Esophagus muscularis mucosa (tissue), 4 donors: ENCODE measurements around the gene C12orf76. TPM values are rescaled to one million over a fixed set of nuclear protein-coding genes. Genes with fewer than 3 reads are reported as not detected.
"Not testable (repeated sequence)": the region's sequence is repeated elsewhere in the genome, so short reads cannot be mapped to it uniquely, and the experiment has no call there.

Source experiments
- DNase-seq: peaks from one replicate; pipeline ENCODE4 v3.0.0-alpha.2; 2017; ENCODE audit errors: extremely low spot score
- H3K27ac ChIP-seq, 4 donors: fragments of 200-600 bp; sonication (generic); replicated peaks in 1 of 4; 1 replicate in 3 of 4; 2 replicates in 1 of 4; pipeline ENCODE4 v1.5.1; 2016 to 2019; ENCODE audit warnings: mild to moderate bottlenecking in 1 of 4
- H3K27me3 ChIP-seq, 4 donors: fragments of 200-600 bp; sonication (generic); one replicate each; pipeline versions ENCODE4 v1.5.1 to v1.6.0; 2016 to 2019
- H3K36me3 ChIP-seq, 4 donors: fragments of 200-600 bp; sonication (generic); one replicate each; pipeline ENCODE4 v1.5.1; 2016 to 2019
- H3K4me1 ChIP-seq, 4 donors: fragments of 200-600 bp; sonication (generic); one replicate each; pipeline ENCODE4 v1.5.1; 2016 to 2019
- H3K4me3 ChIP-seq, 4 donors: fragments of 200-600 bp; sonication (generic); 1 replicate in 2 of 4; 2 replicates in 2 of 4; pipeline ENCODE4 v1.5.1; 2016 to 2019; ENCODE audit warnings: mild to moderate bottlenecking in 4 of 4, moderate library complexity in 1 of 4
- H3K9me3 ChIP-seq, 4 donors: fragments of 200-600 bp; sonication (generic); 1 replicate in 3 of 4; 2 replicates in 1 of 4; pipeline ENCODE4 v1.5.1; 2016 to 2019
- CTCF ChIP-seq, 3 experiments: fragments of 200-600 bp in 2 of 3; fragments of 450-650 bp in 1 of 3; sonication (generic) in 2 of 3; IDR thresholded peaks; one replicate each; pipeline ENCODE4 v1.5.1; 2017 to 2019; ENCODE audit warnings: antibody characterized with exemption in 3 of 3, mild to moderate bottlenecking in 2 of 3, moderate library complexity in 1 of 3
- EP300 ChIP-seq: sonication (generic); formaldehyde crosslinking; IDR thresholded peaks from one replicate; pipeline ENCODE4 v1.6.1; 2017; ENCODE audit warnings: antibody characterized with exemption
- POLR2A ChIP-seq: fragments of 450-650 bp; IDR thresholded peaks from one replicate; pipeline ENCODE4 v1.6.1; 2017; ENCODE audit warnings: antibody characterized with exemption, moderate library complexity, mild to moderate bottlenecking, low read depth
- POLR2AphosphoS5 ChIP-seq, 2 donors: sonication (generic); formaldehyde crosslinking; IDR thresholded peaks; one replicate each; pipeline ENCODE4 v1.6.1; 2017; ENCODE audit warnings: antibody characterized with exemption in 2 of 2
- WGBS: methylation state at CpG from one replicate; pipeline ENCODE4 v1.1.5; 2018; 5-methylcytosine and 5-hydroxymethylcytosine counted together
- intact Hi-C: fragments of 100-400 bp; cut with DNase I; formaldehyde crosslinking; loops from one replicate; pipeline ENCODE4 v1.15.1; 2023
- total RNA-seq, 4 donors: library from RNA; depleted of rRNA; stranded (reverse); fragments of >200 nt; gene quantifications; one replicate each; pipeline versions ENCODE4 v1.1.0 to v1.2.1, GENCODE V29; 2016

Gene C12orf76
- total RNA-seq, 4 donors from 2014 or later, result 13.6 to 14.7 (median 13.9) TPM

GRCh38 chr12:110071967-110072366, 23.6 kb upstream of the C12orf76 start:
- no peaks in the 10 kb centered on the region for H3K27me3 ChIP-seq
- TF ChIP-seq CTCF (IDR thresholded peaks at IDR 0.05) (no peak), POLR2AphosphoS5 (IDR thresholded peaks at IDR 0.05) (no peak), EP300 (no peak)
- peaks cover 0 to 12% (median 8%) of the 10 kb centered on the region in 4 donors for H3K4me1 ChIP-seq
- no peak overlapping the region for H3K27ac ChIP-seq
- intact Hi-C loops, result no loop called here
- no peak overlapping the region for H3K4me3 ChIP-seq
- no peaks in the 10 kb centered on the region for H3K9me3 ChIP-seq
- 94% methylated on average over 3 of the region's 3 CpGs for WGBS
- no peak for DNase-seq
- no peaks in the 10 kb centered on the region for H3K36me3 ChIP-seq

GRCh38 chr12:110071504-110071903, 23.2 kb upstream of the C12orf76 start:
- H3K9me3 ChIP-seq, result no peaks in the 10 kb centered on the region
- H3K27ac ChIP-seq, result no peak overlapping the region
- no peak overlapping the region for H3K4me3 ChIP-seq
- DNase-seq, result no peak
- intact Hi-C loops, result no loop called here
- no peaks in the 10 kb centered on the region for H3K36me3 ChIP-seq
- no peaks in the 10 kb centered on the region for H3K27me3 ChIP-seq
- H3K4me1 ChIP-seq, result peaks cover 0 to 12% (median 8%) of the 10 kb centered on the region in 4 donors
- TF ChIP-seq EP300, result no peak
- TF ChIP-seq CTCF (IDR thresholded peaks at IDR 0.05), result no peak
- TF ChIP-seq POLR2AphosphoS5 (IDR thresholded peaks at IDR 0.05), result no peak
- no peak for TF ChIP-seq POLR2A

- H3K27ac ChIP-seq, result no peak overlapping the region
- H3K36me3 ChIP-seq, result no peaks in the 10 kb centered on the region
- intact Hi-C loops, result no loop called here
- peaks cover 0 to 10% (median 7%) of the 10 kb centered on the region in 4 donors for H3K4me1 ChIP-seq
- WGBS, result 98% methylated on average over 2 of the region's 2 CpGs
- no peak for DNase-seq
- H3K27me3 ChIP-seq, result no peaks in the 10 kb centered on the region
- H3K9me3 ChIP-seq, result no peaks in the 10 kb centered on the region
- no peak overlapping the region for H3K4me3 ChIP-seq
- TF ChIP-seq POLR2AphosphoS5 (IDR thresholded peaks at IDR 0.05), result no peak
- TF ChIP-seq POLR2A, result no peak
- TF ChIP-seq CTCF (IDR thresholded peaks at IDR 0.05), result no peak
Observed at GRCh38 chr12:110068654-110069053, 20.3 kb upstream of the C12orf76 start.

GRCh38 chr12:110068115-110068514, 19.8 kb upstream of the C12orf76 start:
- H3K36me3 ChIP-seq, H3K27me3 ChIP-seq, intact Hi-C loops, H3K4me3 ChIP-seq, H3K4me1 ChIP-seq, DNase-seq, H3K27ac ChIP-seq, H3K9me3 ChIP-seq: not testable (repeated sequence)
- WGBS, result 91% methylated on average over 9 of the region's 9 CpGs

GRCh38 chr12:110067531-110067930, 19.2 kb upstream of the C12orf76 start:
- TF ChIP-seq EP300 (no peak), POLR2A (no peak), POLR2AphosphoS5 (IDR thresholded peaks at IDR 0.05) (no peak), CTCF (IDR thresholded peaks at IDR 0.05) (no peak)
- H3K36me3 ChIP-seq, result no peaks in the 10 kb centered on the region
- no peak overlapping the region for H3K4me3 ChIP-seq
- WGBS, result 86% methylated on average over 7 of the region's 7 CpGs
- H3K27me3 ChIP-seq, result peaks cover 0 to 3% (median 0%) of the 10 kb centered on the region in 4 donors
- peaks cover 0 to under 1% (median 0%) of the 10 kb centered on the region in 4 donors for H3K4me1 ChIP-seq
- no peak overlapping the region for H3K27ac ChIP-seq
- no peaks in the 10 kb centered on the region for H3K9me3 ChIP-seq
- no peak for DNase-seq
- intact Hi-C loops, result no loop called here
